GM21526 (cell line): Measurements from ENCODE around the gene CFAP141.
"Not testable (repeated sequence)": the region's sequence is repeated elsewhere in the genome, so short reads cannot be mapped to it uniquely, and the experiment has no call there.

ENCODE experiments used
- ATAC-seq: cut with Tn5 transposase; IDR thresholded peaks from one replicate; pipeline ENCODE4 v1.9.1; 2021; ENCODE audit warnings: moderate library complexity; ENCODE audit not compliant: unreplicated experiment, low FRiP score

The CFAP141 gene

DNA sequence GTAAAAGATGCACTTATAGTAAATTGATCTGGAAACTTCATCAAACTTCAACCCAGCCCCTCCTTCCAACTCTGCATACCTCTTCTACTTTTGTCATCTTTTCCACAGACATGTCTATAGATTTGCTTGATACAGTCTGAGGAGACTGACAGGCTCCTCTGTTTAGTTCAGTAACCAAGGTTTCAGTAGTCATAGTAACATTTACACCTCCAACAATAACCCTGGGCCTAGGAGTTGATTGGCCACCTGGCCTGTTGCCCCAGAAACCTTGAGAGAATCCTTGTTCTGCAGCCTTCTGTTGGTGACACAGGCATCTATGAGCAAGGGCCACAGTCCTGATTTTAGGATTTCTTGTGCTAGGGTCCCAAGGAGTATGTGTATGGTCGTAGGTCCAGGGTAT lies at the start of gene CFAP141:
Gene CFAP141 (minus strand): TSS at position 138 of the 400 bp plus-strand sequence. CDS start 26 bp downstream, at position 112.
- ATAC-seq = no peak

DNA sequence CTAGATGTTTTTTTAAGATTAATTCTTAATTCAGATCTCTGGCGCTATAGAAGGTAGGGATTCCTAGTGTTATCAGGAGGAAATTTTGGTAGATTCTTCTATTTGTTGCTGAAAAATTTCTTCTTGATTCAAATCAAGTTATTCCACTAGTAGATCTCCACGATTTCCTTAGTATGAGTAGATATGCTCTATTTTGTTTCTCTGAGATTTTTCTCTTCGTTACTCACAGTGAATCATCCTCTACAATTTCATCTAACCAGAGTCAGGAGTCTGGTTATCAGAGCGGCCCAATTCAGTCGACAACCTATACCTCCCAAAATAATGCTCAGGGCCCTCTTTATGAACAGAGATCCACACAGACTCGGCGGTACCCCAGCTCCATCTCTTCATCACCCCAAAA lies 47.5 kb upstream of the CFAP141 start:
- no peak for ATAC-seq

DNA sequence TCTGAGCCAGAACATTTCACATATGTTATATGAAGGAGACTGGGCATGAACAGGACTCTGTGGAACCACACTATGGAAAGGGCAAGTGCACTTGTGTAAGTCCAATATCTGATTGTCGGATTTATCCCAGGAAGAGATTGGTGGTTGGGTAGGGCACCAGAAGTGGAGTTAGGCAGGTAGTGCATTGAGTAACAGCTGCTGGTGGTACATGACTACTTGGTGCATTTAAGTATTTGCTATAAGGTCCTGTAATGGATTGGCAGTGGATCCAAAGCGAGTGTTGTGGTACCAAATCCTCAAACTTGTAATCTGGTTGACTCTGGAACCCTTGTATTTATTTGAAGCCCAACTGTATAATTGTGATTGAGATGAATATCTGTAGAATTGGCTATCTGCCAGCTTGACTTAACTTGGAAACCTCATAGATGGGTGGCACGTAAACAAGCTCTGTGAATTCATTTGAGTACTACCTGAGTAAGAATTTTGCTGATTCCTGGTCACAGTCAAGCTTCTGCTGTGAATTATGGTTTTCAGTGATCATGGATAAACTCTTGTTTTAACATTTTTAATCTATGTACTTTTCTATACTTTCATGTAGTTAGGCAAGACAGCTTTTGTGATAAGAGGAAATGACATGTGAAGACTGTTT lies 35.7 kb upstream of the CFAP141 start:
- ATAC-seq = no peak

DNA sequence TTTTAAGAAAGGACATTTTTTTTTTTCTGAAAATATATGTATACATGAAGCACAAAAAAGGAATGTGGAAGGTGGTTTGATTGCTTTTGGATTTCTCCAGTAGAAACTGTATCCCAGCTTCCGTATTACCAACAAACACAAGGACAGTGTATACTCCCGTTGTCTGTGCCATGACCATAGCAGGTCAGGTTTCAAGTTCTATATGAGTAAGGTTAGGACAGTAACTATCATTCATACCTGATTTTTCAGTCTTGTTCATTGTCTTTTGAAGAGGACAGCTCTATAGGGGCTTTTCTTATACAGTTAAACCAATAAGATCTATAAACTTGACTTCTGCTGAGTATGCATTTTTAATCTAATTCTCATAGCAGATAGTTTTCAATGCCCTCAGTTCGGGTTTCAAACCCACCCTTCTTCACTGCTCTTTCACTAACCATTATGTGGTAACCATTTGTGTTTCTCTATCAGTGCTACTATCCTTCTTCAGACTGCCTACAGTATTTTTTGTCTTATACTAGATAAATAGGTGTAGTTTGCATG lies 34.2 kb upstream of the CFAP141 start:
- no peak for ATAC-seq

DNA sequence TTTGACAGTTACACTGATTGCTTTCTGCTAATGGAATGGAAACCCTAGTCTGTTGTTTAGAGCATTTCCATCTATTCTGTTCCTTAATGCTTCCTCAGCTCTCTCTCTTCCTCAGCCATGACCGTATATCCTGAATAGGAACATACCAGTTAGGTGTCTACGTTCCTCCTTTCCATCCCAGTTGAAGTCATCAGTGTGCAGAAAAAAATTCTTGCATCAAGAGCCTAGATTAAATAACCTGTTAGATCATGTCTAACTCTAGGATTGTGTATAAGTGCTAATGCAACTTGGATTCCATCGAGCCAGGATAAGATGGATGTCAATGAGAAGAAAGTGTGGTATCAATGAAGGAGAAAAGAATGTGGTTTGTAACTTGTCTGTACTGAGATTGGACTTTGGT lies 33.4 kb upstream of the CFAP141 start:
- no peak for ATAC-seq

DNA sequence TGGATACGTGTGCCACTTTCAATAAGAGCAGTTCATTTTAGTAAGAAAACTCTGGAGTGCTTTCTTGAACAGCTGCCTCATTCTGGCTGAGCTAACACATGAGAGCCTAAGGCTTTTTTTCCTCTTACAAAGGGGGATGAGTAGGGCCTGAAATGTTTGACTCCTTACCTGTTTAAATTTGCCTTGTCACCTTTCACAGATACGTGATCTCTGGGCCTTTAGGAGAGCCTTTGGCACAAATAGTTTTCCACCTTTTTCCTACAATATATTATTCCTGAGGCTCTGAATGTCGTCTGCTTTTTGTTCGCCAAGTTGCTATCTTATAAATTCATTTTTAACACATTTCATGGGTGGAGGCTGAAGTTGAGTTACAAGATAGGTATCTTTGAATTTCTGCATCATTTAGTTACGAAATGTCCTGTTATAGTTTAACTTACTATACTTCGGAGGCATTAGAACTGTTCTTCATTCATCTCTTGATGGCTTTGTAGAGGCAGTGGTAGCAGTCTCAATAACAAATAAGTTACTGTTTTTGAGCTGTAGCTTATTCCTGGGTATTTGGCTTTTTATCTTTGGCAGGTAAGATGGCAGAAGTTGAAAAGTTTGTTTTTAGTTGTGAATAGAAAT lies 31.9 kb upstream of the CFAP141 start:
- ATAC-seq = no peak

DNA sequence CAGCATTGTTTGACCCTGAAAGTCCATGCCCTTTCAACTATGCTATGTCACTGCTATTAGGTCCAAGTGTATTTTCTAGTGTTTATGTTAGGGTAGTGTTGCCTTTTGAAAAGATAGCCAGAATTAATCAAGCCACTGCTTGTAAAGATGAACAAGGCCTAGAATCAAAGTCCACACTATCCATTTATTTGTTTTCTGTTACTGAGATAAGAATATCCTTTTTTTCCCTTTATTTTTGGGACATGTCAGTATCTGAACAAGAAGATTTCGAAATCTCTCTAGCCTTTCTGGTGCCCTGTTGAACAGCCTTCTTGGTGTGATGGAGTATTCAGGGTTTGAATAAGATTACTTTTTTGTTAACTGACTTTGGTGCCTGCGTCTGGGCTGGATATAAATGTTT lies 31.3 kb upstream of the CFAP141 start:
- ATAC-seq = no peak

DNA sequence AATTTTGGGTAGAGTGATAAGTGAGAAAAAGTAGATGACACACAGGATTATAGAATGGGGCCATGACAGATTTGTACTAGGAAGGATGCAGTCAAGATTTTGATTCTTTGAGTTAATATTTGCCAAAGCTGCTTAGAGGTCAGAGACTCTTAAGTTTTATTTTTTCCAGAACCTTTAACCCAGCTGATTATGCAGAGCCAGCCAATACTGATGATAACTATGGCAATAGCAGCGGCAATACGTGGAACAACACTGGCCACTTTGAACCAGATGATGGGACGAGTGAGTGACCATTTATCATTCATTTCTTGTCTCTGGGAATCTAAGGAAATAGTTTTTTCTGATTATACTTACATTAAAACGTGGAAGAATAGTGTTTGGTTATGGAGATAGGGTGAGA lies 30.7 kb upstream of the CFAP141 start:
- no peak for ATAC-seq

DNA sequence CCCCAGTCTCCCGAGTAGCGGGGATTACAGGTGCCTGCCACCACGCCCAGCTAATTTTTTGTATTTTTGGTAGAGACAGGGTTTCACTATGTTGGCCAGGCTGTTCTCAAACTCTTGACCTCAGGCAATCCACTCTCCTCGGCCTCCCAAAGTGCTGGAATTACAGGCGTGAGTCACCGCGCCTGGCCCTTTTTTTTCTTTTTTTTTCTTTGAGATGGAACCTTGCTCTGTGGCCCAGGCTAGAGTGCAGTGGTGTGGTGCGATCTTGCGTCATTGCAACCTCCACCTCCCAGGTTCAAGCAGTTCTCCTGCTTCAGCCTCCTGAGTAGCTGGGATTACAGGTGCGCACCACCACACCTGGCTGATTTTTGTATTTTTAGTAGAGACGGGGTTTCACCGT lies 27.0 kb upstream of the CFAP141 start:
- not testable (repeated sequence) for ATAC-seq

DNA sequence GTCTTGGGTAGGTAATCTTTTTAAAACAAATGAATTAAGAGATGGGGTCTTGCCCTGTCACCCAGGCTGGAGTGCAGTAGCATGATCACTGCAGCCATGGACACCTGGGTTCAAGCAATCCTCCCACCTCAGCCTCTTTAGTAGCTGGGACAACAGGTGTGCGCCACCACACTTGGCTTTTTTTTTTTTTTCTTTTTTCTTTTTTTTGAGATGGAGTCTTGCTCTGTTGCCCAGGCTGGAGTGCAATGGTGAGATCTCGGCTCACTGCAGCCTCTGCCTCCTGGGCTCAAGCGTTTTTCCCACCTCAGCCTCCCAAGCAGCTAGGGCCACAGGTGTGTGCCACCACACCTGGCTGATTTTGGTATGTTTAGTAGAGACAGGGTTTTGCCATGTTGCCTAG lies 25.0 kb upstream of the CFAP141 start:
- not testable (repeated sequence) for ATAC-seq

DNA sequence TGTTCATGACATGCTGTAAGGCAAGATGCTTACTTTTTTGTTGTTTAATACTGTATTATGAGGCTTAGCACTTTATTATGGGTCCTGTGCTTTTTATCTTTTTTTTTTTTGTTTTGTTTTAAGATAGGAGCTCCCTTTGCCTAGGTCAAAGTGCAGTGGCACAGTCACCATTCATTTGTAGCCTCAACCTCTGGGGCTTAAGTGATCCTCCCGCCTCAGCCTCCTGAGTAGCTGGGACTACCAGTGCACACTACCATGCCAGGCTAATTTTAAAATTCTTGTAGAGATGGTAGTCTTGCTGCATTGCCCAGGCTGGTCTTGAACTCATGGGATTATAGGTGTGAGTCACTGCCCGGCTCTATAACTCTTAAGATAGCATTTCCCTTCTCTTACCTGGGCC lies 19.2 kb upstream of the CFAP141 start:
- ATAC-seq = no peak

DNA sequence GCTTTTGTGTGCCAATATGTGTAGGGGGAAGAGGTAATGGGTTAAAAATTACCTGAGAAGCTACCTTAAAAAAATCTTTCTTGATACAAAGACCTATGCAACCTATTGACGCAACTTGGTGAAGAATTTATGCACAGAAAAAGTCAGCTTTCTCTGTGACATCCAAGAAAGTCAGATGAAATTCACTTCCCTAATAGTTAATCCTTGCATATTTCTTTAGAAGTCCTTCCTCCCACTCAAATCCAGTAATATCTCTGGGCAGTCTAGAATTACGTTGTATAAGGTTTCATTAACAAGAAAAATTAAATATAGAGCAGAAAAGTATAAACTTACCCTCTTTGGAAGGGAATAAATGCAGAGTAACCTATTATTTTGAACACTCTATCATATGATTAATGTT lies 17.5 kb upstream of the CFAP141 start:
- no peak for ATAC-seq

DNA sequence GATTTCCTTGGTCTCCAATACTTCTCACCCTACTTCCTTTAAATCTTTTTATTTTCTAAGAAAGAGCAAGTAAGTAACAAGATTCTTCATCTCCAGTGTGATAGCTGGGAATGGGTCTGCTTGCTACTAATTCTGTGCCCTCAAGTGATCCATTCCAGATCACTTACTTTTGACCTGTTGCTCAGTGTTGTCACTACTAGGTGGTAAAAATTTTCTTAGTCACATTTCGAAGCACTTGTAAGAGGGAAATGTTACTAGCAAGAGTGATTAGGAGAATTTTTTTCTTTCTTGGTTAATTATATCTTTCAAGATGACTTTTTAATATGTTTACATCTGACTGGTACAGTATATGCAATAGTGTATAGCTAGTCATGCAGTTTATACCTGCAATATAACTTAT lies 16.8 kb upstream of the CFAP141 start:
- ATAC-seq = no peak

DNA sequence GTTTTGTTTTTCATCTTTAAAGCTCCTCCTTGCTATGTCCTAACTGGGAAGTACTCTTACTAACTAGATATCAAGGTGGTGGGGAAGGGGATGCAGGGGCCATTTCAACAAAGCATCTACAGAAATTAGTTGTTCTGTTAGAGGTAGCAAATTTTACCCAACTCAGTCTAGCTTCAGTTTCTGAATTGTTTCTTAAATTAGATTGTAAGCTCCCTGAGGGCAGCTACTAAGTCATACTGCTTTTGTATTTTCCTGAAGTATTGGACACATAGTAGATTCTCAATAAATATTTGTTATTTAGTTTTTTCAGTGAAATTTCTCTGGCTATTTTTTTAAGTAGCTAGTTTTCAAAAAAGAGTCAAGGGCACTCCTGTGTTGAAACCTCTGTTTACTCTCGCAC lies 16.4 kb upstream of the CFAP141 start:
- ATAC-seq = no peak

DNA sequence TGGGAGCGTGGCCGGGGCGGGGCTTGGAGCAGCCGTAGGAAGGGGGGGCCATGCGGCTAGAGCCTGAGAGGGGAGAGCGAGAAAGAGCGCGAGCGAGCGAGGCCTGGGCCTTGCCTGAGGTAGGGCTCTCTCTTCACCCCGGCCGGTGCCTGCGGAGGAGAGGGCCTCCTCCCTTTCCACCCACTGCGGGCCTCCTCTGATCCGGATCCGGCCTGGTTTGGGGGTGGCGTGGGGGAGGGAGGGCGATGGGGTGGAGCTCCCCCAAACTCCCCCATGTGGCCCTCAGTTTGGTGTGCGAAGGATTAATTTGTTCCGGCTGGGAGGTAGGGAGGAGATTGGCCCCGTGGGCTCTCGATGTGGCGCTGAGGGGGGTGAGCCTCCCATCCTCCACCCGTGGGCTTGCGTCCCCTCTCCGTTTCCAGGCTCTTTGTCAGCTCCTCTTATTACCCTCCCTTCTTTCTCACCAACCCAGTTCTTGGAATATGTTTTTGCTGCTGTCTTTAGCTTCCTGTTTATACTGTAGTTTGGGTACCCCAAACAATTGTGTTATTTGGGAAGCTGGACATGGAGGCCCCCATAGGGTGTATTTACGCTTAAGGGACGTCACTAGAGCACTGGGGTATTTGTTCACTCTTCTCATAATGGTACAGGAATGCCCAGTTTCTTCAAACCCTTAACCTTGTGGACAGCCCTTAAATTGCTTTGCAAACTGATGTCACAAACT lies 15.3 kb upstream of the CFAP141 start:
- ATAC-seq = no peak

DNA sequence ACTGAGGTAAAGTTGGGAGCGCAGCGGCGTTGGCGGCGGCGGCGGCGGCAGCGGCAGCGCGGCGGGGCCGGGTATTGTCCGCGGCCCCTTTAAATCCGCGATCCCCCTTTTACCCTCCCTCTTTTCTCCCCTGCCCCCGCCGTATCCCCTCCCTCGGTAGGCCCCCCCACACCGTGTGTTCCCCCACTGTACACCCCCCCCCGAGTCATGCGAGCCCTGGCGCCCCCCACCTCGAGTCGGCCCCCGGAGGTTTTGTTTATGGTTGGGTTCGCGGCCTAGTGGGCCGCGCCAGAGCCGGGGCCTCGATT lies 14.8 kb upstream of the CFAP141 start:
- ATAC-seq = no peak

DNA sequence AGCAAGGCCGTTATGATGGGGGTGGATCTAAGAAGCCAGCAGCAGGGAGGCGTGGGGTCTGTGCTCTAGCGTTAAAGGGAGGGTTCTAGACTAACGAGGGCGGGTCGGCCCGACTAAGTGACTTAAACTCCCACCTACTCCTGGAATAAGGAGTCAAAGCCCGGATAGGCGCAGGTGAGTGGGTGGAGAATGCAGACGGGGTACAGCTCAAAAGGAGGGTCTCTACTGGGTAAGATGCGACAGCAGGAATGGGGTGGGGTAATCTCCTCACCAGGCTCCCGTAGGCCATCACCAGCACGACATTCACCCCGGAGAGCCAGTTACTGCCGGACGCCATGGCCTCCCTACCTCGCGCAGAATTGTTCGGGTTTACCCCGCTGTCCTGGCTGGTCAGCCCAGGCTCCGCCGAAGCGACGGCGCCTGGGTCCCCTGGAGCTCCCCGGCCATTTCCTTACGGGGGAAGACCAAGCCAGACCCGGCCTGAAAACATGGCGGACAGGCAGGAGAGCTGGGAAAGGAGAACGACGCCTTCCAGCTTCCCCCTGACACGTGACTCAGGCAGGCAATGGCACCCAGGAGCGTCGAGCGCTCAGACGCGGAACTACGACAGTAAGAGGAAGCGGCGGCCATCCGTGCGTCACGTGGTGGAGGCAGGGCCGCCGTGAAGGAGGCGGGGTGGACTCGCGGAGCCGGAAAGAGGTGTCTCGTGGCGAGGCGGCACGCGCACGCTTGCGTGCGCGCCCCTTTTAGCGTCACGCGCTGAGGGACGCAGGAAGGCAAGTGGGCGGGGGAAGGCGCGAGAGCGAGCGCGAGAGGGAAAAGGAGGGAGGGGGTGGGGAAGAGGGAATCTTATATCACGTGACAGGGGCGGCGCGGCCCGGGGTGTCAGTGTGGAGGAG lies 14.2 kb upstream of the CFAP141 start, which contains the start of gene UBAP2L:
Gene UBAP2L (plus strand): TSS at position 885 of the 899 bp plus-strand sequence. CDS start 4,169 bp downstream, outside the sequence.
- peak; percentile 79 for ATAC-seq

DNA sequence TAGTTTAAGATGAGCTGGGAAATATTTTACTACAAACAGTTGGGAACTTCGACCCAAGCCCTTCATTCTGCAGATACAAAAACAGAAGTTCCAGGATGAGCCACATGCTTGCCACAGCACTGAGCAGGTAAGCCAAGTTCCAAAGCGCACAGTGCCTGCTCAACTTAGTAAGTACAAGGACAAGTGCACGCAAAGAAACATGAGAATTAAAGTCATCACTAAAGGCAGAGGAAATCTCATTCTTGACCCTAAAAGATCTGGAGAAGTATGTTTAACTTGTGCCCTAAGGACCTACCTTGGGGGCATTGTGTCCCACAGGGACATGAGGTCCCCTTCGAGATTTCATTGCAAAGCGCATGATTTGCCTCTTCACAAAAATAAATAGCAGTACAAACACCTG lies 13.4 kb upstream of the CFAP141 start:
- no peak for ATAC-seq

DNA sequence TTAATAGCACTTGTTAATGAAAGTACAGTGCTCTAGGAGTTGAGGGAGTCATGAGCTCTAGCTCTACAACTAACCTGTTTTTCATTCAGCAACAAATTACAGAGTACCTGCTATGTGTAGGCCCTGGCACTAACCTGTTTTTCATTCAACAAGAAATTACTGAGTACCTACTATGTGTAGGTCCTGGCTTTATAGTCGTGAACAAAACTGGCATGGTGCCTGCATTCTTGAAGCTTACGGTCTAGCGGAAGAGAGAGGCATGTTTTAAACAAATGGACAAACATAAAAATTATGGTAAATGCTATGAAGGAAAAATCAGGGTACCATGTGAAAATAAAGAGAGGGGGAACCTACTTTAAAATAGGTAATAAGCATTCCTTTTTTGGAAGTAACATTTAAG lies 12.4 kb upstream of the CFAP141 start:
- ATAC-seq = no peak

DNA sequence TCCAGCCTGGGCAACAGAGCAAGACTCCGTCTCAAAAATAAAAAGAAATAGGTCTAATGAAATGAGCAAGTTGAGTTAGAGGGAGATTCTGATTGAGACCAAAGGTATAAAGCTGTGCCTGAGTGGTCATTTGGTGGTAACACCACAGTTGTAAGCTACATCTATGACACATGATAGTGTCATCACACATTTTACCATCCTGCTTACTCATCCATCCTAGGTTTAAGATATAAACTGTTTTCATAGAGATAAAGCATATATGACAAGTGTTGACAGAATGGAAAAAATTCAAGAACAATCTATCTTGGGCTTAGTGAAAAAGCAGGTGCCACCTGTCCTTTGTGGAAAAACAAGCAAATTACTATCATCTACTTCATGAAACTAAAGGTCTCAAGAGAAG lies 7.1 kb upstream of the CFAP141 start:
- ATAC-seq = no peak

DNA sequence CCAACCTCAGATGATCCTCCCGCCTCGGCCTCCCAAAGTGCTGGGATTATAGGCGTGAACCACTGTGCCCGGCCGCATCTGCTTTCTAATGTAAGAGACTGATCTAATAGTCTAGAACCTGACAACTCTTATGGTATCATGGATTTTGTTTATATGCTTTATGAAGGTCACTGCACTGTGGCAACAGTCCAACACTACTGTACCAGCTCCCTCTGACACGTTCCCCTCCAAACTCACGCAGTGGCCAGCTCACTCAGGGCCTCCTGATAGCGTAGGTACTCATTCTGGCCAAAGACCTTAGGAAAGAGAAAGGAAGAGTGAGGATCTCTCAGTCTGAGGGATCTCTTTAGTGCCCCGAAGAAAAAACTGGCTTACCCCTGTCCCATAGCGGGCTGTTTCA lies 6.0 kb upstream of the CFAP141 start:
- no peak for ATAC-seq
